ENCODE data around the gene ATG12.

DNA sequence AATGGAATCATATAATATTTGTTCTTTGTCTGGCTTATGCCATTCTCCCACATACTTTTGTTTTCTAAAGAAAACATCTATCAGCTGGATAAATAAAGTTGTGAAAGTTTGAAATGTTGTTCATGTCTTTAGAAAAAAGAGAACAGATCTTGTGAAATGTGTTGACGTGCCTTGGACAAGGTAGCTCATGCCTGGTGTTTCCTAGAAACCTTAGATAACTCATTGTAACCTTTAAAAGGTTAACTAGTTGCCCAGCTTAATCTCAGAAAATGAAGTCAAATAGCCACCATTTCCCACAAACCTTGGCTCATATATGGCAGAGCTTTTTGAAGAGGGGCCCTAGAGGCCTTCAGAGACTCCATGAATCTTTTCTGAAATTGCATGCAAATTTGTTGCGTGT lies 40.2 kb downstream of the ATG12 start:
- TF ChIP-seq, protein P1, sequence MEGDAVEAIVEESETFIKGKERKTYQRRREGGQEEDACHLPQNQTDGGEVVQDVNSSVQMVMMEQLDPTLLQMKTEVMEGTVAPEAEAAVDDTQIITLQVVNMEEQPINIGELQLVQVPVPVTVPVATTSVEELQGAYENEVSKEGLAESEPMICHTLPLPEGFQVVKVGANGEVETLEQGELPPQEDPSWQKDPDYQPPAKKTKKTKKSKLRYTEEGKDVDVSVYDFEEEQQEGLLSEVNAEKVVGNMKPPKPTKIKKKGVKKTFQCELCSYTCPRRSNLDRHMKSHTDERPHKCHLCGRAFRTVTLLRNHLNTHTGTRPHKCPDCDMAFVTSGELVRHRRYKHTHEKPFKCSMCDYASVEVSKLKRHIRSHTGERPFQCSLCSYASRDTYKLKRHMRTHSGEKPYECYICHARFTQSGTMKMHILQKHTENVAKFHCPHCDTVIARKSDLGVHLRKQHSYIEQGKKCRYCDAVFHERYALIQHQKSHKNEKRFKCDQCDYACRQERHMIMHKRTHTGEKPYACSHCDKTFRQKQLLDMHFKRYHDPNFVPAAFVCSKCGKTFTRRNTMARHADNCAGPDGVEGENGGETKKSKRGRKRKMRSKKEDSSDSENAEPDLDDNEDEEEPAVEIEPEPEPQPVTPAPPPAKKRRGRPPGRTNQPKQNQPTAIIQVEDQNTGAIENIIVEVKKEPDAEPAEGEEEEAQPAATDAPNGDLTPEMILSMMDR (IDR thresholded peaks at IDR 0.05; ENCODE audit: low read depth, low read length) = no peak
- no peak for TF ChIP-seq EZH2phosphoT487 (IDR thresholded peaks at IDR 0.05; ENCODE audit: low read depth)

All from OCI-LY3 (cell line).